ENCODE results near the gene PIEZO1. TPM values are rescaled to one million over a fixed set of nuclear protein-coding genes. Genes with fewer than 3 reads are reported as not detected.

PIEZO1 gene
- polyA plus RNA-seq, 1 of the 3 experiments (the other 2 are of a cell fraction) = 184 TPM

DNA sequence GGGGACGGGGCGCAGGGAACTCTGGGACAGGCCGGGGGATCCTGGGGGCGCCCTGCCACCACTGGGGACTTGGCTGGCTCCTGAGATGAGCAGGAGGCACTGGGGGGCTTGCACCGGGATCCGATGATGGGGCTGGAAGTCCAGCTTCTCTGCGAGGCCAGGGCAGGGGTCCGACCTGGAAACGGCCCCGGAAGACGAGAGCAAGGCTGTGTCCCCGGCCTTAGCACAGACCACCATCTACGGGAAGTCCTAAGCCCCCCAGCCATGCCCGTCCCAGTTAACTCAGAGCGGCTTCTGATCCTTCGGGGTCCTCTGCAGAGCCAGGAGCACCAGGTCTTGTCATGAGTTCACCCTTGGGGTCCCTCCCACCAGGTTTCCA, 19.1 kb upstream of the PIEZO1 start (continued):
- TF ChIP-seq, protein P1, sequence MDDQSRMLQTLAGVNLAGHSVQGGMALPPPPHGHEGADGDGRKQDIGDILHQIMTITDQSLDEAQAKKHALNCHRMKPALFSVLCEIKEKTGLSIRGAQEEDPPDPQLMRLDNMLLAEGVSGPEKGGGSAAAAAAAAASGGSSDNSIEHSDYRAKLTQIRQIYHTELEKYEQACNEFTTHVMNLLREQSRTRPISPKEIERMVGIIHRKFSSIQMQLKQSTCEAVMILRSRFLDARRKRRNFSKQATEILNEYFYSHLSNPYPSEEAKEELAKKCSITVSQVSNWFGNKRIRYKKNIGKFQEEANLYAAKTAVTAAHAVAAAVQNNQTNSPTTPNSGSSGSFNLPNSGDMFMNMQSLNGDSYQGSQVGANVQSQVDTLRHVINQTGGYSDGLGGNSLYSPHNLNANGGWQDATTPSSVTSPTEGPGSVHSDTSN (IDR thresholded peaks at IDR 0.05) = no peak
- no peak for TF ChIP-seq NFIC (IDR thresholded peaks at IDR 0.05; ENCODE audit: borderline replicate concordance)
- TF ChIP-seq RXRA (IDR thresholded peaks at IDR 0.05; ENCODE audit: borderline replicate concordance, low read depth) = no peak
- no peak for TF ChIP-seq SMC3 (IDR thresholded peaks at IDR 0.05; ENCODE audit: low read depth, low read length)
- TF ChIP-seq FOXJ3 (CRISPR knock-in tag; IDR thresholded peaks at IDR 0.05) = no peak

- under 1% methylated on average over 23 of the region's 98 CpGs for WGBS (ENCODE audit: low lambda C conversion rate)
- Histone ChIP-seq H3K79me2 (ENCODE audit: insufficient read depth) (peaks cover 22% of the 10 kb centered on the region), H3F3A (replicated peaks; ENCODE audit: insufficient read depth) (peaks cover 13% of the 10 kb centered on the region), H4K20me1 (ENCODE audit: insufficient read depth) (0 out of 2 replicates have a peak, but pooled peaks cover 4% of the 10 kb centered on the region), H3K9ac (peak within 1 kb of the TSS; percentile 80), H3K9me3 (no peaks in the 10 kb centered on the region), H3K4me1 (ENCODE audit: control insufficient read depth in 1 of 2, insufficient read depth in 2 of 2, low read depth in 1 of 2, low read length in 1 of 2) (peaks cover 0 to 15% of the 10 kb centered on the region in 2 experiments; a peak in 1 of 4 replicates), H2AFZ (ENCODE audit: low read depth) (peak within 1 kb of the TSS; percentile 88), H3K27ac (ENCODE audit: low read depth in 2 of 2, low read length in 1 of 2) (peak within 1 kb of the TSS in 1 of 2 experiments; percentile 64; a peak in 1 of 4 replicates), H3K9me2 (no peaks in the 10 kb centered on the region), H3K4me3 (ENCODE audit: low read depth in 2 of 2, low read length in 1 of 2) (peak within 1 kb of the TSS; percentile 74 to 86), H3K4me2 (peak within 1 kb of the TSS; percentile 91), H3K36me3 (replicated peaks in 1 of 2; ENCODE audit: control insufficient read depth in 1 of 2, insufficient read depth in 2 of 2, low read length in 1 of 2) (peaks cover 0 to 22% of the 10 kb centered on the region in 2 experiments), H3K27me3 (ENCODE audit: insufficient read depth) (no peaks in the 10 kb centered on the region)
- ChIA-PET CTCF (interaction anchor here (0.8 to 2.0 kb wide), 5 partner anchors 11 to 413 kb away, joined by 3 to 13 read pairs (median 4); no protein-coding TSS in a partner anchor), POLR2A (no interaction called here)
- peak; percentile 100 for DNase-seq
- no peak for TF ChIP-seq MEF2A (IDR thresholded peaks at IDR 0.05; ENCODE audit: borderline replicate concordance, low read depth)
- TF ChIP-seq TAF1 (IDR thresholded peaks at IDR 0.05; ENCODE audit: borderline replicate concordance, low read depth, low read length) = peak; percentile 52; the same call in 1 of the 2 replicates
- TF ChIP-seq, protein P1 (IDR thresholded peaks at IDR 0.05) = no peak
- peak; percentile 85 for TF ChIP-seq POLR2AphosphoS5 (IDR thresholded peaks at IDR 0.05; ENCODE audit: low read depth, low read length)
- no peak for TF ChIP-seq RXRA (IDR thresholded peaks at IDR 0.05; ENCODE audit: borderline replicate concordance, low read depth)
- TF ChIP-seq SIN3A (IDR thresholded peaks at IDR 0.05; ENCODE audit: borderline replicate concordance, low read depth, low read length) = peak; percentile 83; the same call in 1 of the 2 replicates
- no peak for TF ChIP-seq IRF3 (IDR thresholded peaks at IDR 0.05; ENCODE audit: low read depth, low read length)
- TF ChIP-seq NRF1 (IDR thresholded peaks at IDR 0.05; ENCODE audit: low read depth, low read length) = peak; percentile 95
- peak; percentile 75; the same call in 1 of the 2 replicates for TF ChIP-seq MAX (IDR thresholded peaks at IDR 0.05; ENCODE audit: low read depth)
- TF ChIP-seq YY1 (IDR thresholded peaks at IDR 0.05; ENCODE audit: low read depth) = 0 out of 2 replicates have a peak, but pooled peaks have one; percentile 29
- TF ChIP-seq MXI1 (IDR thresholded peaks at IDR 0.05; ENCODE audit: low read depth, low read length) = peak; percentile 28; the same call in 1 of the 2 replicates
- 0 out of 2 replicates have a peak, but pooled peaks have one; percentile 6 for TF ChIP-seq RAD21 (IDR thresholded peaks at IDR 0.05; ENCODE audit: low read length)
These were observed 18.4 kb upstream of the PIEZO1 start, which contains the start of gene CDT1 for GRCh38 chr16:88803264-88803987. Gene CDT1, plus strand, starts transcription at chr16:88803789. Its CDS starts 43 bp downstream, at chr16:88803832.

Data from SK-N-SH (cell line).